Right ventricle myocardium inferior (tissue), 1 donor: Measurements from ENCODE around the gene TDRD12. TPM values are rescaled to one million over a fixed set of nuclear protein-coding genes. Genes with fewer than 3 reads are reported as not detected.

Source experiments
- ATAC-seq: fragments of 200-7000 bp; cut with Tn5 transposase; one replicate; pipeline ENCODE4 v1.9.1; 2020; ENCODE audit warnings: mild to moderate bottlenecking, moderate library complexity
- DNase-seq: peaks from one replicate; pipeline ENCODE4 v3.0.0; 2021; ENCODE audit errors: missing footprints
- intact Hi-C: fragments of 100-400 bp; cut with DNase I; formaldehyde crosslinking; loops from one replicate; pipeline ENCODE4 v1.11.0; 2022
- total RNA-seq: library from RNA; stranded (reverse); fragmentation: NEBNext Ultra II Directional; extraction: Animal tissue kit (Norgen Biotek cat#: 25700); gene quantifications from one replicate; pipeline ENCODE4 v1.2.1, GENCODE V29; 2021
- donor health status: DM: no; HTN: yes; CAD: no; lungs with severe emphysema.

TDRD12 gene
- total RNA-seq, 1 donor from 2014 or later, result not detected

GRCh38 chr19:32870981-32871451 is 151.4 kb downstream of the TDRD12 start:
- intact Hi-C loops, result no loop called here
- ATAC-seq (no peak), DNase-seq (peak; percentile 31)

- DNase-seq (no peak), ATAC-seq (no peak)
- intact Hi-C loops, result no loop called here
Observed at GRCh38 chr19:32872391-32872790, 152.8 kb downstream of the TDRD12 start.

DNA sequence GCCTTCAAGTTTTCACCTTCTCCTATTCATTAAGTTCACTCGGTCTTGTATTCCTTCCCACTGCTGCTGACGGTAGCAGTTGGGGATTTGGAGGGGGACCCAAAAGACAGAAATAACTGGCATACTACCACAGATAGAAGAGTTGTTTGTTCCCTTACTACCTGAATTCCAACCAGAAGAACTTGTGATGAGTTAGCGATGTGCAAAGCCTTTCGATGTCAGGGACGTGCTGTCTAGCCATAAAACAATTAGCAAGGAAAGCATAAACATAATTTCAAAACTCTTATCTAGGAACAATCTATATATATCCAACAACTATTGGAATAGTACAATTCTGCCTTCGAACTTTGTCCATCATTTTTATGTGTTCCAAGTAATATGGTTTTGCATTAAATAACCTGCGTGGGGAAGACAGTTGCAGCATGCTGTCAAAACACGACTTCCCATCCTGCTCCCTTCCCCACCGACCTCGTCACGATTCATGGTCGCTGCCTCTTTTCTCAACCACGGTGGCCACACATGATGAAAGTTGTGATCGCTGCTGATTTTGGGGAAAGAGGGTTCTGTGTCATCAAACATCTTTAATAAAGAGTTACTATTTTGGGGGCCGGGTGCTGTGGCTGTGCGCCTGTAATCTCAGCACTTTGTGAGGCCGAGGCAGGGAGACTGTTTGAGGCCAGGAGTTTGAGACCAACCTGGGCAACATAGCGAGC is 153.8 kb downstream of the TDRD12 start:
- DNase-seq, result no peak
- intact Hi-C loops, result no loop called here
- no peak for ATAC-seq

- DNase-seq (no peak), ATAC-seq (no peak)
- intact Hi-C loops, result no loop called here
Observed at GRCh38 chr19:32874605-32875004, 155.0 kb downstream of the TDRD12 start.

DNA sequence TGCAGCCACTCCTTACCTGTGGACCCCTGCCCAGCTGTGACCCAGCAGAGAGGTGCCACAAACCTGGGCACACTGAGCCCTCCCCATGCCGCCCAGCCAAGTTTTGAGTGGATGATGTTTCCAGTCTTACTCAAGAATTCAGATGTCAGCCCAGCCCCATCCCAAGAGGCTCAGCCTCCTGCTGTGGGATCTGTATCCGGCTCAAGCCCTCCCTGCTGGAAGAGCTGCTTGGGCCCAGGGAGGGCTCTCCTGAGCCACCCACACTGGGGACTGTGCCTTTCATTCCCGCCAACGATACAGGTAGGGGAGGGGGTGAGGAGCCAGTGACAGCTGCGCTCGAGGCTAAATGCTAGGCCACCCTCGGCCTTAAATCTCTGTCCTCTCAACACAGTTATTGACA is 155.9 kb downstream of the TDRD12 start:
- intact Hi-C loops, result no loop called here
- ATAC-seq (no peak), DNase-seq (no peak)

DNA sequence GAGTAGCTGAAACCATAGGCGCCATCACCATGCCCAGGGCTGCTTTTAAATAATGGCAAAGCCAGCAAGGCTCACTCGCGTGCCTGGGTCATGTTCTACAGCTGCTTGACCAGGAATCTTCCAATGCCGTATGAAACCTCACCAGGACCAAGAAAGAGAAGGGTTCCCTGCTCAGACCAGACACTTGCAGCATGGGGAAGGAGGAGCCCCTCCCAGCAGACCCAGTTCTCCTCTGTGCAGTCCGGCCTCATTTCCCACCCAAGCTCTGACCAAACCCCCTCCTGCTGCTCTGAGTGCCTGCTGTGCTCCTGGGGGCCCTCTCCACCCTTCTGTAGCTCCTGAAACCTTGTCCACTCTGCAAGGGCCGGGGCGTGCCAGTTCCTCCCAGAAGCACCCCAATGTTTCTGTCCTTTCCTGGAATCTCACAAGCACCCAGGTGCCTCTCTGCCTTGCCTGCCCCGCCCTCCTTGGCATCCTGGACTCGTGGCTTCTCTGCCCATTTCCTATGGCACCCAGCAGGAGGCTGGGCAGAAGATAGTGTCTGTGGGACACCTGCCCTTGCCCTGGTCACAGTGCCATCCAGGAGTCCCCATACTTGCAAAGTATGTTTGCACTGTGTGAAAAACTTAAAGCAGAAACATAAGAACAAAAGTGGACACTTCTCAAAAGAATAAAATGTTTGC is 156.8 kb downstream of the TDRD12 start:
- ATAC-seq (no peak), DNase-seq (no peak)
- intact Hi-C loops, result no loop called here

GRCh38 chr19:32876919-32877285 is 157.3 kb downstream of the TDRD12 start:
- intact Hi-C loops, result no loop called here
- peak; percentile 7 for DNase-seq
- ATAC-seq, result no peak

Other genes starting within 250 kb of the TDRD12 start
- 133 TPM for gene PDCD5, start 138.6 kb upstream of the TDRD12 start, total RNA-seq
- 25.9 TPM for gene ANKRD27, start 44.6 kb upstream of the TDRD12 start, total RNA-seq
- 12.5 TPM for gene RGS9BP, start 43.9 kb upstream of the TDRD12 start, total RNA-seq
- 23.8 TPM for gene NUDT19, start 27.9 kb upstream of the TDRD12 start, total RNA-seq
- gene SLC7A9, start 150.0 kb downstream of the TDRD12 start, total RNA-seq, result 0.30 TPM